Activated CD4-positive, alpha-beta T cell treated with anti-CD3 and anti-CD28 coated beads, Interleukin-10, Interleukin-2, amounts not matched to agents 100 ng/mL and 50 ng/mL, durations not matched to agents 16 hours and 8 hours (primary cell): ENCODE data around the gene MPO.

Source experiments
- DNase-seq: peaks from one replicate; pipeline ENCODE4 v3.0.0-alpha.2; 2020

Gene MPO

GRCh38 chr17:58306131-58306951 lies 25.6 kb upstream of the MPO start:
- no peak for DNase-seq

DNA sequence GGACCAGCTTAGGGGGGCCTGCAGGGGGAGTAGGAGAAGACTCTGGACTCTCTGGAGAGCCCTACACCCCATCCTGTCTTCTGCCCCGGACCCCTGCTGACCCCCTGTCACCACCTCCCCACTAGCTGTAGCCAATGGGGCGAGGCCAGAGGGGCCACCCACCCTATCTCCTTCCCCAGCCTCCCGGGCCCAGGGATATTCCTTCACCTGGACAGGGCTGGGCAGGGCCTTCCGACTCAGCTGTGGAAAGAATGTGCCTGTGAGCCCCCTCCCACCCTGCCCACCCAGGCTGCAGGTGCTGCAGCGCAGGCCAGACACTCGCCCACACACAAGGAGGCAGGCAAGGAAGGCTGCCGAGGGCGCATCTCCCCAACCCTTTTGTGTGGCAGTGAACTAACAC lies 24.9 kb upstream of the MPO start:
- no peak for DNase-seq

GRCh38 chr17:58304750-58305486 lies 24.2 kb upstream of the MPO start:
- no peak for DNase-seq

GRCh38 chr17:58303971-58304749 lies 23.4 kb upstream of the MPO start:
- peak; percentile 75 for DNase-seq

DNA sequence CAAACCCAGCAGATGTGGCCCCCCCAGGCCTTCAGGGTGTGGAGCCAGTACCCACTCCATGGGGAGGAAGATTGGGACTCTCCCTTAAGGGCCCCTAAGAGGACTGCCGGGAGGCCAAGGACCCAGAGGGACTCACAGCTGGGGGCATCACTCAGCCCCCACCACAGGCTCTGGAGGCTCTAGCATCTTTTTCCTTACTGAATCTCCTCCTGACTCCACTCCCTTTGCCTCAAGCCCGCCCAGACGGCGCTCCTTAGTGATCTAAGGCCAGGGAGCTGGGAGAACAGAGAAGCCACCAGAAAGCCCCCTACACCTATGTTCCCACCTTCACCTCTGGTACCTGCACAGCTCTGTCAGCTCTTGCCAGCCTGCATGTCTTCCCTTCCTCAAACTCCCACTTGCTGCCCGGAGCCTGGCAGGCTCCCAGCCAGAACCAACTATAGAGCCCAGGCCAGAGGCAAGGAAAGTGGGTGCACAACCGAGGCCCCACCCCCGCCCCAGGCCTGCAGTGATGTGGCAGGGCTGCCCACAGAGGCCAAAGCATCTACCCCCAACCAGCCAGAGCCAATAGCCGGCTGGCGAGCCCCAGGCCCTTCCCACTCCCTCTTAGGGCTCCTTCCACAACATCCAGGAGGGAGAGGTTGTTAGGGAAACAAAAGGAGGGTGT lies 22.3 kb upstream of the MPO start:
- DNase-seq, result no peak

DNA sequence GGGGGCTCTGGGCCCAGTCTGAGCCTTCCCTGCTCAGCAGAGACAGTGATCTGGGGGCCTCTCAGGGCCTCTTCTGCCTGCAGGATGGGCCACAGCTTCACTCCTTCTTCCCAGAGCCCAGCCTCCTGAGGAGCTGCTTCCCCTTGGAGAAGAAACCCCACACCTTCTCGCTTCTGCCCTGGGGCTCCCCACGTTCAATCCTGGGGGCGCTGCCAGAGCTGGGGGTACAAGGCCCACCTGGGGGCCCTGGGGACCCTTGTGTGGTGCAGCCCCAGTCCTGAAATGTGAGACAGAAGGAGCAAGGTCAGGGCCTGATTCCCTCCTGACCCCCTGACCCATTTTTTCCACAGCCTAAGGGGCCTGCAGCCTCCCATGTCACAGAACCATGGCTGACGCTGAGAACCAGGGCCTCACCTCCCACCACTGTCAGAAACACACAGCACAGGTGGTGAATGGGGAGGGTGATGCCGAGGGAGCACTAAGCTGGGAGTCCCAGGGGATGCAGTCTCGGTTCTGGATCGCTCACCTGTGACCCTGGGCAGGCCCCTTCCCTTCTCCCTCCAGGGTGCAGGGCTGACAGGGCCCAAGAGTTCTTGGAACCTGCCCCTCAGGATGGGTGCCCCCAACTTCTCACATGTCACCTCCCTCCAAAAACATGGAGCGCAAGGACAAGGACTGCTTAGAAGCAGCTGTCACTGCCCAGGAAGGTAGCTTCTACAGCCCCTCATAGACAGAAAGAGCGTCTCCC lies 21.6 kb upstream of the MPO start:
- DNase-seq, result no peak

GRCh38 chr17:58301504-58302150 lies 20.9 kb upstream of the MPO start:
- DNase-seq, result no peak

DNA sequence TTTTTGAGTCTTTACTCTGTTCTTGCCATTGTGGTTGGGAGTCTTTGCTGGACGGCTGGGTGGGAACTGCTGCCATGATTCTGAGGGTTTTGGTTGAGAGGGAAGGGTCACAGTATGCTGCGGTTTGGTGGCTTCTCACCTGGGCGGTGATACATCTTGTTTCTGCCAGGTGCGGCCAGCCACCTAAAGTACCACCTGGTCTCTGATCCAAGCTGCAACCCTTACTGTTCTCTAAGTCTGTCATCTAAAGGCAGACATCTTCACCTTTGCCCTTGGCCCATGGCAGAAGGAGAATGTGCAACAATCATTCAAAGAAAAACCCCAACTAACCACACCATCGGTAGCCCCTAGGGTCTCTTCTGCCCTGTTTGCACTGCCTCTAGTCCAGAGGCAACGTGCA lies 19.6 kb upstream of the MPO start:
- DNase-seq, result no peak

DNA sequence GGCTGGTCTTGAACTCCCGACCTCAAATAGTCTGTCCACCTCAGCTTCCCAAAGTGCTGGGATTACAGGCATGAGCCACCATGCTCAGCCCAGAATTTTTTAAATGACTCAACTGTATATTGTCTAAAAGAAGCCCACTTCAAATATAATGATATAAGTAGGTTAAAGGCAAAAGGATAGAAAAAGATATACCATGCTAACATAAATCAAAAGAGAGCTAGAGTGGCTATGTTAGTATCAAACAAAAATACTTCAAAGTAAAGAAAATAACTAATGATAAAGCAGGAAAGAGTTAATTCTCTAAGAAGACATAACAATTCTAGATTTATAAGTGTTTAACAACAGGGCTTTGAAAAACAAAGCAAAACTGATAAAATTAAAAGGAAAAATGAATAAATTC lies 13.3 kb upstream of the MPO start:
- no peak for DNase-seq

DNA sequence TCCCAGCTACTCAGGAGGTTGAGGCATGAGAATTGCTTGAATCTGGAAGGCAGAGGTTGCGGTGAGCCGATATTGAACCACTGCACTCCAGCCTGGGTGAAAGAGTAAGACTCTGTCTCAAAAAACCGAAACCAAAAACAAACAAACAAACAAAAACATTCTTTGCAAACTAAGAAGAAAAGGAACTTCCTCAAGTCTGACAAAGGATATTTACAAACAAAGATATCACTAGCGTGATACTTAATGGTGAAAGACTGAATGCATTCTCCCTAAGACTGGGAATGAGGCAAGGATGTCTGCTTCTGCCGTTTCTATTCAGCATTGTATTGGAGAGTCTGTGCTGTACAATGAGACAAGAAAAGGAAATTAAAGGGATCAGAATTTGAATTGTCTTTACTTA lies 10.5 kb upstream of the MPO start:
- no peak for DNase-seq

- DNase-seq, result no peak
Observed at GRCh38 chr17:58289869-58290268, 9.1 kb upstream of the MPO start.

- DNase-seq, result no peak
Observed at GRCh38 chr17:58285422-58285810, 4.7 kb upstream of the MPO start.

- DNase-seq, result no peak
Observed at GRCh38 chr17:58284613-58285421, 4.1 kb upstream of the MPO start.

DNA sequence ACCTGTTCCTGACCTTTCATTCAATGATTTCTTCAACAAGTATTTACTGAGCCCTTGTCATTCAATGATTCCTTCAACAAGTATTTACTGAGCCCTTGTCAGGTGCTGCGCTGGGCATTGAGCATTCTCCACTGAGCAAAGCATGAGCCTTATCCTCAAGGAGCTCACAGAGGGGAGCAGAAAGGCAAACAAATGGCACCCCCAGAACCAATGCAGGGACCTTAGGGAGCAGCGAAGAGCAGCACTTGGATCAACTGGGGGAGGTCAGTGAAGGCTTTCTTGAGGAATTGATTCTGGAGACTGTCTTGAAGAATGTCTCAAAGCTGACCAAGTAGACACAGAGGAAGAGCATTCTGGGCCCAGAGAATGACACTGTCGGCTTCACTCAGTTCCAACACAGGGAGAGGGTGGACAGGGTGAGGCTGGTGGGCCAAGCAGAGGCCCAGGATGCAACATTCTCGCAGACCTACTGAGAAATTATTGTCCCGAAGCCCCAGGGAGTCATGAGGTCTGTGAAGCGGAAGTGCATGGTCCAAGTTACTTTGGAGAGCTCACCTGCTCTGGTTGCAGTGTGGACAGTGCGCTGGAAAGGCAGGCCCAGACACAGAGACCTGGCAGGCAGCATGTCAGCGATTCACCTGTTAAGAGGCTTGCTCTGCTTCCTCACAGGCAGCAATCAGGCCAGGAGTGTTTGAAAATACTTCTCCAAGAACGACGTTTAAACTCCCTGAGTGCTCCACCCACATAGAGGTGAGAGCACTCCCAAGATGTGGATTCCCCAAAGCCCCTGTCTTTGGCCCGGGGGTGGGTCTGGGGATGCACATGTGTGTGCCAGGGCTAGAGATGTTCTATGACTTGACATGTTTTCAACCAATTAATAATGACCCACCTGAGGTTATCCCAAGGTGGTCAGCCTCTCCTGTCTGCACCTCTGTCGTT lies 3.2 kb upstream of the MPO start:
- DNase-seq, result no peak

- DNase-seq, result no peak
Observed at GRCh38 chr17:58282442-58282841, 1.7 kb upstream of the MPO start.

DNA sequence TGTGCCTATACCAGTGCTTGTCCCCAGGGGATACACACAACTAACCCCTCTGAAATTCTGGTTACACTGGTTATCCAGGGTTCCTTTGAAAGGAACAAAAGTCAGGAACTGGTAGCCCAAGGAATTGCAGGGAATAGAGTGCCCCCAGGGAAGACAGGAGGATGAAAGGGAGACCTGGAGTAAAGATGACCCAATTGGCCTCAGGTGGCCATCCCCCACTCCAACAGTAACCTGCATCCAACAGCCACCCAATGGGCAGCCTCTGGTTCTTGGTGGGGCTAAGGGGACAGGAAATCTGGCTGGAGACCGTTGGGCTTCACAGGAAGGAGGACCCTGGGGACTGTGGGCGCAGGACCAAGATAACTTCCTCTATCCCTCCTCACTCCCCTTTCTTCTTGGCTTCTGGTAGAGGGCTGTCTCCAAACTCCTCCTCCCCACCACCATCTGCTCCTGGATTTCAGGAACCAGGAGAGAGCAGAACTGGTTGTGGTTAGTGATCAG lies 826 bp upstream of the MPO start:
- DNase-seq, result no peak

GRCh38 chr17:58279736-58280479 lies 827 bp downstream of the MPO start:
- no peak for DNase-seq

DNA sequence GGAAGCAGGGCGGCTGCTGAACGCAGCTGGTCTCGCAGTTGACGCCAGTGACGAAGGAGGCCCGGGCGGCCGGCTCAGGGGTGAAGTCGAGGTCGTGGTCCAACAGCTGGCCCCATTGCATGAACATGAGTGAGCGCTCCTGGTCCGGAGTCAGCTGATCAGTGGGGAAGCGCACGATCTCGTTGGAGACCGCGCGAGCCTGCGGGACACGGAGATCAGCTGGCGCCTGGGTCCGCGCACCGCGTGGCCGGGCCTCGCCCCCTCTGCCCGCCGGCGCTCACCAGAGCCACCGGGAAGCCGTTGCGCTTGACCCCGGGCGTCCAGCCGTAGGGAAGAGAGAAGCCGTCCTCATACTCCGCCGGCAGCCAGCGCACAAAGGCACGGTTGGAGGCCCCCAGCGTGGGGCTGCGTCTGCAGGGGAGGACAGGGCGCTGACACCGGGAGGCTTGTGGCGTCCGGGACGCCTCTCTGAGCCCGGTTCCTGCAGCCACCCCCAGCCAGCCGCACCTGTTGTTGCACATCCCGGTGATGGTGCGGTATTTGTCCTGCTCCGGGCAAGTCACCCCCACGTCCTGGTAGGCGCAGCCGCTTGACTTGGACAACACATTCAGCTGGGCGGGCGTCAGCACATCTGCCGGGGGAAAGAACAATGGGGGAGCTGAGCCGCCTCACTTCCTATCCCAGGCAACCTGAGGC lies 1.6 kb downstream of the MPO start:
- no peak for DNase-seq
